Kidney epithelial cell (primary cell): ENCODE data around the gene CLSTN2. TPM values are rescaled to one million over a fixed set of nuclear protein-coding genes. Genes with fewer than 3 reads are reported as not detected.
A peak's percentile ranks its signal among the peaks of the same experiment; 100 is the strongest.

Experiments
- DNase-seq: peaks from one replicate; pipeline ENCODE4 v3.0.0-alpha.2; 2010; ENCODE audit warnings: low read depth
- H3K27me3 ChIP-seq: 2 replicates; pipeline ENCODE4 v1.6.0; 2011; ENCODE audit warnings: low read length; ENCODE audit not compliant: control insufficient read depth, insufficient read depth
- H3K36me3 ChIP-seq: 2 replicates; pipeline ENCODE4 v1.5.1; 2011; ENCODE audit warnings: low read length; ENCODE audit not compliant: control insufficient read depth, insufficient read depth
- H3K4me3 ChIP-seq: 2 replicates; pipeline ENCODE4 v1.5.1; 2011; ENCODE audit warnings: low read depth, mild to moderate bottlenecking, control low read depth, low read length
- total RNA-seq: library from RNA; depleted of rRNA; stranded (reverse); fragments of >200 nt; gene quantifications from 2 replicates; pipeline ENCODE4 v1.2.3, GENCODE V29; 2015
- TF ChIP-seq, protein P1 (sequence below): IDR thresholded peaks from 2 replicates; pipeline ENCODE4 v1.5.1; 2011; ENCODE audit warnings: mild to moderate bottlenecking, moderate library complexity, low read length, control low read depth, inconsistent platforms; ENCODE audit not compliant: insufficient read depth, poor library complexity, severe bottlenecking

CLSTN2 gene
- total RNA-seq, 1 donor from 2014 or later, result 10.9 TPM

DNA sequence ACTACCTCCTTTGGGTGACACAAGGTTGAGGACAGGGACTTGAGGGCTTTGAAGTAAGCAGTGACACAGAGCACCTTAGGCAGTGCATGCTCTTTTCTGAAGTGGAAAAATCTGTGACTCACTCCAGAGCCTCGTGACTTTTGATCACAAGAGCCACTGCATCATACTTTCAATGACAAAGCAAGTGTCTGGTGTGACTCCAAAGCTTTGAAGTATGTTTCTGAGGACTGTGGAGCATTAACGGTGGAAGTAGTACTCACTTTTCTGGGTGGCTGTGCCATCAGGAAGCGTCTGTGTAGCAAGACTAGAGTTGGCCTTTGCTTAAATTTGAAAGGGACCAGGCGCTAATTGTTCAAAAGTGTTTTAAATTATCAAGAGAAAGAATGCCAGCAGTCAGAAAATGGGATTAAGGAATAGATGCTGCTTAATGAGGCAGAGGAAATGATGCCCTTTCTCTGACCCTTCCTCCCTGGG, 532.2 kb downstream of the CLSTN2 start:
- no peak overlapping the region for H3K4me3 ChIP-seq
- TF ChIP-seq, protein P1, sequence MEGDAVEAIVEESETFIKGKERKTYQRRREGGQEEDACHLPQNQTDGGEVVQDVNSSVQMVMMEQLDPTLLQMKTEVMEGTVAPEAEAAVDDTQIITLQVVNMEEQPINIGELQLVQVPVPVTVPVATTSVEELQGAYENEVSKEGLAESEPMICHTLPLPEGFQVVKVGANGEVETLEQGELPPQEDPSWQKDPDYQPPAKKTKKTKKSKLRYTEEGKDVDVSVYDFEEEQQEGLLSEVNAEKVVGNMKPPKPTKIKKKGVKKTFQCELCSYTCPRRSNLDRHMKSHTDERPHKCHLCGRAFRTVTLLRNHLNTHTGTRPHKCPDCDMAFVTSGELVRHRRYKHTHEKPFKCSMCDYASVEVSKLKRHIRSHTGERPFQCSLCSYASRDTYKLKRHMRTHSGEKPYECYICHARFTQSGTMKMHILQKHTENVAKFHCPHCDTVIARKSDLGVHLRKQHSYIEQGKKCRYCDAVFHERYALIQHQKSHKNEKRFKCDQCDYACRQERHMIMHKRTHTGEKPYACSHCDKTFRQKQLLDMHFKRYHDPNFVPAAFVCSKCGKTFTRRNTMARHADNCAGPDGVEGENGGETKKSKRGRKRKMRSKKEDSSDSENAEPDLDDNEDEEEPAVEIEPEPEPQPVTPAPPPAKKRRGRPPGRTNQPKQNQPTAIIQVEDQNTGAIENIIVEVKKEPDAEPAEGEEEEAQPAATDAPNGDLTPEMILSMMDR, result no peak
- DNase-seq, result peak; percentile 83
- H3K27me3 ChIP-seq, result no peaks in the 10 kb centered on the region
- no peaks in the 10 kb centered on the region for H3K36me3 ChIP-seq

- TF ChIP-seq, protein P1, result no peak
- Histone ChIP-seq H3K36me3 (no peaks in the 10 kb centered on the region), H3K27me3 (no peaks in the 10 kb centered on the region), H3K4me3 (no peak overlapping the region)
- DNase-seq, result no peak
Measured at GRCh38 chr3:140467796-140468315, 532.9 kb downstream of the CLSTN2 start.

- TF ChIP-seq, protein P1, result no peak
- DNase-seq, result no peak
Measured at GRCh38 chr3:140468407-140468806, 533.4 kb downstream of the CLSTN2 start.

DNA sequence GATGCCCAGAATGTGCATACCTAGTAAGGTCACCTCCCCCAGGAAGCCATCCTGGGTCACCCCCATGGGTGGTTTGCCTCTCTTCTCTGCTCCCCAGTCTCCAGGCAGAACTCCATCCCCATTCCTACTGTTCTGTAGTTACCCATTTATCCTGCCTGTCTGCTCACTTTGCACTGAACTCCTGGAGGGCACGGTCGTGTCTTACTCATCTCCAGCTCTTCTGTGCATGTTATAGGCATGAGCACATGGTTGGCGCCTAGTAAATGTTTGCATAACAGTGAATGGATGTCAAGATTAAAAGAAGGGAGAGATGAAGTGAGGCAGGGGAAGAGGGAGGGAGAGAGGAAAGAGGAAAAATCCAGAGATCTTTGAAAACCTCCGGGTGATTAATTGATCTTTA, 534.5 kb downstream of the CLSTN2 start:
- TF ChIP-seq, protein P1, result no peak
- H3K36me3 ChIP-seq, result no peaks in the 10 kb centered on the region
- no peak for DNase-seq
- H3K4me3 ChIP-seq, result no peak overlapping the region
- H3K27me3 ChIP-seq, result no peaks in the 10 kb centered on the region

More at GRCh38 chr3:140468407-140468806, 533.4 kb downstream of the CLSTN2 start:
- Histone ChIP-seq H3K4me3 (no peak overlapping the region), H3K27me3 (no peaks in the 10 kb centered on the region), H3K36me3 (no peaks in the 10 kb centered on the region)

DNA sequence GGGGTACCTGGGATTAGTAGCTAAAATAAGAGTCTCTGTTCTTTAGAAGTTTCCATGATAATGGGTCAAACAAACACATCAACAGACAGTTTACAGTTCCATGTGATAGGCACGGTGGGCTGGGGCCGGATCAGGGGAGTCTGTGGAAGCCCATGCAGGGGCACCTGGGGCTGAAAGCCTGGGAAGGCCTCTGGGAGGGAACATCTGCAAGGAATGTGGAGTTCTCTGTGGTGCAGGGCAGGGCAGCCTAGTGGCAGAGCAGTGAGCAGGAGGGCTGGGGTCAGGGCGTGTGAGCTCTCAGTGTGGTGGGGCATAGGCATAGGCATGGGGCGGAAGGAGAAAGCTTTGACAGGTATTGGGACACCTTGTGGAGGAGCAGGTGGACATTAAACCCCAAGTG, 535.2 kb downstream of the CLSTN2 start:
- Histone ChIP-seq H3K27me3 (no peaks in the 10 kb centered on the region), H3K4me3 (no peak overlapping the region), H3K36me3 (no peaks in the 10 kb centered on the region)
- DNase-seq, result no peak
- TF ChIP-seq, protein P1, result no peak

- no peak overlapping the region for H3K4me3 ChIP-seq
- no peaks in the 10 kb centered on the region for H3K36me3 ChIP-seq
- no peaks in the 10 kb centered on the region for H3K27me3 ChIP-seq
- DNase-seq, result no peak
- TF ChIP-seq, protein P1, result no peak
Measured at GRCh38 chr3:140470962-140471361, 536.0 kb downstream of the CLSTN2 start.
